ENCODE measurements around the gene SVIL.

- TF ChIP-seq CTCF (IDR thresholded peaks at IDR 0.05) (no peak), POLR2A (IDR thresholded peaks at IDR 0.05) (no peak)
These were observed 112.5 kb downstream of the SVIL start for GRCh38 chr10:29522061-29522855.

Measured in heart left ventricle (tissue), 13 donors.